ENCODE results near the gene PGAP2. TPM values are rescaled to one million over a fixed set of nuclear protein-coding genes. Genes with fewer than 3 reads are reported as not detected.

The PGAP2 gene
- total and polyA plus RNA-seq, 2 of the 13 experiments (the other 11 are each of a cell fraction or from before 2014, with no cell fraction given): 21.5 to 47.8 TPM

DNA sequence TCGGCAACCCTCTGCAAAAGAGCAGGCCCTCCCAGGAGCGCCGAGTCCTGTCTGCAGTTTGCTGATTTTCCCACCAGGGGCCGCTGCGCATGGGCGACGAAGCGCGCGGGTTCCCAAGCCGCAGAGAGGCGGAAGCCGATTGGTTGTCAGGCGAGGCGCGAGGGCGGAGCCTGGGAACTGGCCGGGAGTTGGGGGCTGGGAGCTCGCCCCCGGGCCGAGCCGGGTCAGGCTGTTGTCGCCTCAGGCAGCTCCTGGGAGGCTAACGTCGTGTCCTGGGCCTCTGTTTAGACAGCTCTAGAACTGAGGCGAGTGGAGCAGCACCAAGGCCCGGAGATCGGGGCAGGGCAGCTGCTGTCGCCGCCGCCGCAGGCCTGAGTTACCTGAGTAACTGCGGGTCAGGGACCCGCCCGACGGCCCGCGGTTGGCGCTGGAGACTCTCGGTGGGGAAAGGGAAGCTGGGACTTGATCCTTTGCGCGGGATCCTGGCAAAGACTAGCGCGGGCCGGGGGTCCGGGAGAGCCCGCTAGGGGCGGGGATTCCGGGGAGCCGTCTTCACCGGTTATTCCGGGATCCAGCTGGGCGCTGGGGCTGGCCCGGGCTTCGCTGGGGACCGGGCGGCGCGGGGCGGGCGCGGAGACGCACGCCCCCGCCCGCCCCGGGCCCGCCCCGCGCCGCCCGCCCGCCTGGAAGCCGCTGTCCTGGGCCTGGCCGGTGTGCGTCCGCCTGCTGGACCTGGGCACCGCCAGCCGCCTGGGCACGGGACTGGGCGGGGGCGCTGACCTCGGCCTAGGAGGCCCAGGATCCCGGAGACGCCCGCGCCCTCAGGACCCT lies 46.8 kb downstream of the PGAP2 start, which contains the start of gene STIM1 (continued):
- TF ChIP-seq AHDC1 (CRISPR knock-in tag; IDR thresholded peaks at IDR 0.05; ENCODE audit: borderline replicate concordance): peak; percentile 32; the same call in 1 of the 2 replicates
- no peak for TF ChIP-seq ZNF468 (CRISPR knock-in tag; IDR thresholded peaks at IDR 0.05)
- no peak for TF ChIP-seq DMTF1 (CRISPR knock-in tag; IDR thresholded peaks at IDR 0.05)
- no peak for TF ChIP-seq ATF6 (CRISPR knock-in tag; conservative IDR thresholded peaks at IDR 0.05)
- peak; percentile 86 for TF ChIP-seq ARNT2 (CRISPR knock-in tag; IDR thresholded peaks at IDR 0.05; ENCODE audit: low read depth)
- TF ChIP-seq, protein P1, sequence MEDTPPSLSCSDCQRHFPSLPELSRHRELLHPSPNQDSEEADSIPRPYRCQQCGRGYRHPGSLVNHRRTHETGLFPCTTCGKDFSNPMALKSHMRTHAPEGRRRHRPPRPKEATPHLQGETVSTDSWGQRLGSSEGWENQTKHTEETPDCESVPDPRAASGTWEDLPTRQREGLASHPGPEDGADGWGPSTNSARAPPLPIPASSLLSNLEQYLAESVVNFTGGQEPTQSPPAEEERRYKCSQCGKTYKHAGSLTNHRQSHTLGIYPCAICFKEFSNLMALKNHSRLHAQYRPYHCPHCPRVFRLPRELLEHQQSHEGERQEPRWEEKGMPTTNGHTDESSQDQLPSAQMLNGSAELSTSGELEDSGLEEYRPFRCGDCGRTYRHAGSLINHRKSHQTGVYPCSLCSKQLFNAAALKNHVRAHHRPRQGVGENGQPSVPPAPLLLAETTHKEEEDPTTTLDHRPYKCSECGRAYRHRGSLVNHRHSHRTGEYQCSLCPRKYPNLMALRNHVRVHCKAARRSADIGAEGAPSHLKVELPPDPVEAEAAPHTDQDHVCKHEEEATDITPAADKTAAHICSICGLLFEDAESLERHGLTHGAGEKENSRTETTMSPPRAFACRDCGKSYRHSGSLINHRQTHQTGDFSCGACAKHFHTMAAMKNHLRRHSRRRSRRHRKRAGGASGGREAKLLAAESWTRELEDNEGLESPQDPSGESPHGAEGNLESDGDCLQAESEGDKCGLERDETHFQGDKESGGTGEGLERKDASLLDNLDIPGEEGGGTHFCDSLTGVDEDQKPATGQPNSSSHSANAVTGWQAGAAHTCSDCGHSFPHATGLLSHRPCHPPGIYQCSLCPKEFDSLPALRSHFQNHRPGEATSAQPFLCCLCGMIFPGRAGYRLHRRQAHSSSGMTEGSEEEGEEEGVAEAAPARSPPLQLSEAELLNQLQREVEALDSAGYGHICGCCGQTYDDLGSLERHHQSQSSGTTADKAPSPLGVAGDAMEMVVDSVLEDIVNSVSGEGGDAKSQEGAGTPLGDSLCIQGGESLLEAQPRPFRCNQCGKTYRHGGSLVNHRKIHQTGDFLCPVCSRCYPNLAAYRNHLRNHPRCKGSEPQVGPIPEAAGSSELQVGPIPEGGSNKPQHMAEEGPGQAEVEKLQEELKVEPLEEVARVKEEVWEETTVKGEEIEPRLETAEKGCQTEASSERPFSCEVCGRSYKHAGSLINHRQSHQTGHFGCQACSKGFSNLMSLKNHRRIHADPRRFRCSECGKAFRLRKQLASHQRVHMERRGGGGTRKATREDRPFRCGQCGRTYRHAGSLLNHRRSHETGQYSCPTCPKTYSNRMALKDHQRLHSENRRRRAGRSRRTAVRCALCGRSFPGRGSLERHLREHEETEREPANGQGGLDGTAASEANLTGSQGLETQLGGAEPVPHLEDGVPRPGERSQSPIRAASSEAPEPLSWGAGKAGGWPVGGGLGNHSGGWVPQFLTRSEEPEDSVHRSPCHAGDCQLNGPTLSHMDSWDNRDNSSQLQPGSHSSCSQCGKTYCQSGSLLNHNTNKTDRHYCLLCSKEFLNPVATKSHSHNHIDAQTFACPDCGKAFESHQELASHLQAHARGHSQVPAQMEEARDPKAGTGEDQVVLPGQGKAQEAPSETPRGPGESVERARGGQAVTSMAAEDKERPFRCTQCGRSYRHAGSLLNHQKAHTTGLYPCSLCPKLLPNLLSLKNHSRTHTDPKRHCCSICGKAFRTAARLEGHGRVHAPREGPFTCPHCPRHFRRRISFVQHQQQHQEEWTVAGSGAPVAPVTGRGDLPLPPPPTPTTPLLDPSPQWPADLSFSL (CRISPR knock-in tag; IDR thresholded peaks at IDR 0.05): no peak
- no peak for TF ChIP-seq ZNF282 (IDR thresholded peaks at IDR 0.05; ENCODE audit: partially characterized antibody)
- no peak for TF ChIP-seq AKAP8 (CRISPR knock-in tag; IDR thresholded peaks at IDR 0.05)
- no peak for TF ChIP-seq AGO2 (optimal IDR thresholded peaks at IDR 0.05; ENCODE audit: low read depth, low read length)
- no peak for TF ChIP-seq SSRP1 (CRISPR knock-in tag; IDR thresholded peaks at IDR 0.05)
- TF ChIP-seq FOXJ3 (CRISPR knock-in tag; IDR thresholded peaks at IDR 0.05; ENCODE audit: borderline replicate concordance): peak; percentile 73; the same call in 1 of the 2 replicates

Measured in HepG2 (cell line).